ENCODE measurements around the gene RPL28.
"Not testable (repeated sequence)": the region's sequence is repeated elsewhere in the genome, so short reads cannot be mapped to it uniquely, and the experiment has no call there.

Gene RPL28

DNA sequence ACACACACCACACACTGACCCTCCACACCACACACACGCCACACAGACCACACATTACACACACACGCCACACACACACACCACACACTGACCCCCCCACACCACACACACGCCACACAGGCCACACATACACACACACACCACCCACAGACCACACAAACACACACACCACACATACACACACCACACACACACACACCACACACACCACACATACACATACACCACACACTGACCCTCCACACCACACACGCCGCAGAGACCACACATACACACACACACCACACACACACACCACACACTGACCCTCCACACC lies 62.4 kb downstream of the RPL28 start:
- not testable (repeated sequence) for H3K27ac ChIP-seq (ENCODE audit: low read depth, low read length); H2BK5ac ChIP-seq (ENCODE audit: low read depth, low read length, poor library complexity); H3K9ac ChIP-seq (ENCODE audit: low read length); H4K12ac ChIP-seq (ENCODE audit: low read depth, low read length); H3K4me2 ChIP-seq (ENCODE audit: low read length); H2AK5ac ChIP-seq (ENCODE audit: low read length); H3K79me1 ChIP-seq (ENCODE audit: low read length); H2AFZ ChIP-seq (ENCODE audit: insufficient read depth, low read length, poor library complexity); H3K14ac ChIP-seq (ENCODE audit: low read length); H2BK12ac ChIP-seq (ENCODE audit: low read length); DNase-seq; H3K18ac ChIP-seq (ENCODE audit: low read length); H4K91ac ChIP-seq (ENCODE audit: low read depth, low read length); H3K23ac ChIP-seq (ENCODE audit: low read length); H3K4me1 ChIP-seq (ENCODE audit: control insufficient read depth in 1 of 2, insufficient read depth in 2 of 2, low read length in 2 of 2); H3K79me2 ChIP-seq (ENCODE audit: control insufficient read depth, insufficient read depth, low read length, poor library complexity); H4K8ac ChIP-seq (ENCODE audit: low read depth, low read length); H3K4ac ChIP-seq (ENCODE audit: low read depth, low read length); H3K36me3 ChIP-seq (ENCODE audit: control insufficient read depth in 1 of 2, insufficient read depth in 2 of 2, low read length in 2 of 2); H2BK120ac ChIP-seq (ENCODE audit: insufficient read depth, low read length, poor library complexity)
- peak overlapping the region; percentile 58 for H3K4me3 ChIP-seq (ENCODE audit: low read depth, low read length)
- WGBS (ENCODE audit: extremely low coverage, insufficient coverage, insufficient read length), result no CpG with 5 or more reads among the region's 5 CpGs
- peaks cover 23% of the 10 kb centered on the region for H3K9me3 ChIP-seq (ENCODE audit: insufficient read depth, low read depth, low read length)
- H3K27me3 ChIP-seq (ENCODE audit: insufficient read depth, low read length), result peaks cover 43% of the 10 kb centered on the region

DNA sequence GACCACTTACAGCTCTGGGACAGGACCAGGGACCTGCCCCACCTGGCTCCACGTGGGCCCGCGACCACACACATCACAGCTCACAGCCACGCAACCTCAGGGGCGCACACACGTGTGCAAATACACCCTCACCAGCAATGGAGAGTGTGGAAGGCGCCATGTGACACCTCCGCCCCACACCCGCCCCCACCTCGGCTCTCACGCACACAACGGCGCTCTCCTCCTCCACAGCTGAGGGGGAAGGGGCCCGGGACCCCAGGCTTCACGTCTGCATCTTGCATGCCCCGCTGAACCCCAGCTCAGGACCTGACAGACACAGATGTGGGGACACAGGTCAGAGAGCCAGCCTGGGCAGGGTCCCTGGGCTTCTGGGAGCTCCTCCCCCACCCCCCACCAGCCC lies 63.7 kb downstream of the RPL28 start:
- no peak for DNase-seq
- H4K12ac ChIP-seq (ENCODE audit: low read depth, low read length), result no peak overlapping the region
- H3K27ac ChIP-seq (ENCODE audit: low read depth, low read length), result no peak overlapping the region
- WGBS (ENCODE audit: extremely low coverage, insufficient coverage, insufficient read length), result no CpG with 5 or more reads among the region's 16 CpGs
- no peak overlapping the region for H3K14ac ChIP-seq (ENCODE audit: low read length)
- no peak overlapping the region for H2AFZ ChIP-seq (ENCODE audit: insufficient read depth, low read length, poor library complexity)
- no peak overlapping the region for H3K23ac ChIP-seq (ENCODE audit: low read length)
- no peak overlapping the region for H4K8ac ChIP-seq (ENCODE audit: low read depth, low read length)
- H3K27me3 ChIP-seq (ENCODE audit: insufficient read depth, low read length), result peaks cover 31% of the 10 kb centered on the region
- H3K9me3 ChIP-seq (ENCODE audit: insufficient read depth, low read depth, low read length), result peaks cover 23% of the 10 kb centered on the region
- H3K4me1 ChIP-seq (ENCODE audit: control insufficient read depth in 1 of 2, insufficient read depth in 2 of 2, low read length in 2 of 2), result peaks cover 0 to 3% of the 10 kb centered on the region in 2 experiments
- no peak overlapping the region for H3K4me2 ChIP-seq (ENCODE audit: low read length)
- H2AK5ac ChIP-seq (ENCODE audit: low read length), result no peak overlapping the region
- no peak overlapping the region for H2BK120ac ChIP-seq (ENCODE audit: insufficient read depth, low read length, poor library complexity)
- no peak overlapping the region for H2BK5ac ChIP-seq (ENCODE audit: low read depth, low read length, poor library complexity)
- H2BK12ac ChIP-seq (ENCODE audit: low read length), result no peak overlapping the region
- no peaks in the 10 kb centered on the region for H3K79me1 ChIP-seq (ENCODE audit: low read length)
- H3K79me2 ChIP-seq (ENCODE audit: control insufficient read depth, insufficient read depth, low read length, poor library complexity), result no peaks in the 10 kb centered on the region
- no peak overlapping the region for H3K18ac ChIP-seq (ENCODE audit: low read length)
- no peak overlapping the region for H3K4ac ChIP-seq (ENCODE audit: low read depth, low read length)
- H3K9ac ChIP-seq (ENCODE audit: low read length), result no peak overlapping the region
- no peaks in the 10 kb centered on the region for H3K36me3 ChIP-seq (ENCODE audit: control insufficient read depth in 1 of 2, insufficient read depth in 2 of 2, low read length in 2 of 2)
- no peak overlapping the region for H4K91ac ChIP-seq (ENCODE audit: low read depth, low read length)
- no peak overlapping the region for H3K4me3 ChIP-seq (ENCODE audit: low read depth, low read length)

DNA sequence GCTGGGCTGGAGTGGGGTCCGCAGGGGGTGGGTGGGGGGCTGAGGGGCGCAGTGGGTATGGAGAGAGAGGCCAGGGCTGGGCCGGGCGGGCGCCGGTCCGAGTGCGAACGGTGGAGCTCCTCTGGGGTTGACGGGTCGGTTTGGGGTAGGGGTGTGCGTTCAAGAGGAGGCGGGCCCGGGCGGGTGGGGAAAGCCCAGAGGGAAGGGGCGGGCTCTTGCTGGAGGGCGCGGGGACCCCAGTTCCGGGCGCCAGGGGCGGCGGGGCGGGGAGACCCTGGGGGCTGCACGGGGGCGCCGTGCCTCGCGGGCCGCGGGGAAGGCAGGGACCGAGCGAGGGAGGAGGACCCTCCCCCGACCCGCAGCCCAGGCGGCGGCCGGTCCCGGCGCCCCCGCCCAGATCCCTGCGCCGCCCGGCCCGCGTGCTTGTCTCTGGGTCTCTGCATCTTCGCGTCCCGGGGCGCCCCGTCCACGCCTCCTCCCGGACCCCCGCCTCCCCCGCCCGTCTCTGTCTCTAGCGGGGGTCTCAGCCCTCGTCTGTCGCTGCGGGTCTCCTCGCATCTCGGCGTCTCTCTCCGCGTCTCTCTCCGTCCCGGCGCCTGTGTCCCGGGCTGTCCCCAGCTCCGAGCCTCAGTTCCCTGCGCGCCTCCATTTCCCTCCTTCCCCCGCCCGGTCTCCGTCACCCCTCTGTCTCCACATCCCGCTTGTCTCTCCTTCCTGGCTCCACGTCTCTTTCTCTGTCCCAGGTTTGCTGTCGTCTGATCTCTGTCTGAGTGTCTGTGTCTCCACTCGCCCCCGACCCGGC lies 65.6 kb downstream of the RPL28 start:
- H3K4ac ChIP-seq (ENCODE audit: low read depth, low read length), result no peak overlapping the region
- H3K4me1 ChIP-seq (ENCODE audit: control insufficient read depth in 1 of 2, insufficient read depth in 2 of 2, low read length in 2 of 2), result peaks cover 0 to 3% of the 10 kb centered on the region in 2 experiments
- H2AFZ ChIP-seq (ENCODE audit: insufficient read depth, low read length, poor library complexity), result no peak overlapping the region
- no peak overlapping the region for H3K9ac ChIP-seq (ENCODE audit: low read length)
- no peak overlapping the region for H4K12ac ChIP-seq (ENCODE audit: low read depth, low read length)
- H2BK5ac ChIP-seq (ENCODE audit: low read depth, low read length, poor library complexity), result no peak overlapping the region
- no peak overlapping the region for H2AK5ac ChIP-seq (ENCODE audit: low read length)
- peaks cover 0 to 5% of the 10 kb centered on the region in 2 experiments for H3K36me3 ChIP-seq (ENCODE audit: control insufficient read depth in 1 of 2, insufficient read depth in 2 of 2, low read length in 2 of 2)
- H3K14ac ChIP-seq (ENCODE audit: low read length), result no peak overlapping the region
- no peak overlapping the region for H3K23ac ChIP-seq (ENCODE audit: low read length)
- no peak overlapping the region for H4K8ac ChIP-seq (ENCODE audit: low read depth, low read length)
- H3K79me1 ChIP-seq (ENCODE audit: low read length), result no peaks in the 10 kb centered on the region
- DNase-seq, result no peak
- no peak overlapping the region for H2BK12ac ChIP-seq (ENCODE audit: low read length)
- no peak overlapping the region for H3K4me3 ChIP-seq (ENCODE audit: low read depth, low read length)
- H2BK120ac ChIP-seq (ENCODE audit: insufficient read depth, low read length, poor library complexity), result no peak overlapping the region
- no peak overlapping the region for H3K18ac ChIP-seq (ENCODE audit: low read length)
- H3K4me2 ChIP-seq (ENCODE audit: low read length), result no peak overlapping the region
- peaks cover 30% of the 10 kb centered on the region for H3K27me3 ChIP-seq (ENCODE audit: insufficient read depth, low read length)
- no peak overlapping the region for H4K91ac ChIP-seq (ENCODE audit: low read depth, low read length)
- no CpG with 5 or more reads among the region's 80 CpGs for WGBS (ENCODE audit: extremely low coverage, insufficient coverage, insufficient read length)
- no peaks in the 10 kb centered on the region for H3K79me2 ChIP-seq (ENCODE audit: control insufficient read depth, insufficient read depth, low read length, poor library complexity)
- H3K9me3 ChIP-seq (ENCODE audit: insufficient read depth, low read depth, low read length), result peaks cover 20% of the 10 kb centered on the region
- no peak overlapping the region for H3K27ac ChIP-seq (ENCODE audit: low read depth, low read length)

DNA sequence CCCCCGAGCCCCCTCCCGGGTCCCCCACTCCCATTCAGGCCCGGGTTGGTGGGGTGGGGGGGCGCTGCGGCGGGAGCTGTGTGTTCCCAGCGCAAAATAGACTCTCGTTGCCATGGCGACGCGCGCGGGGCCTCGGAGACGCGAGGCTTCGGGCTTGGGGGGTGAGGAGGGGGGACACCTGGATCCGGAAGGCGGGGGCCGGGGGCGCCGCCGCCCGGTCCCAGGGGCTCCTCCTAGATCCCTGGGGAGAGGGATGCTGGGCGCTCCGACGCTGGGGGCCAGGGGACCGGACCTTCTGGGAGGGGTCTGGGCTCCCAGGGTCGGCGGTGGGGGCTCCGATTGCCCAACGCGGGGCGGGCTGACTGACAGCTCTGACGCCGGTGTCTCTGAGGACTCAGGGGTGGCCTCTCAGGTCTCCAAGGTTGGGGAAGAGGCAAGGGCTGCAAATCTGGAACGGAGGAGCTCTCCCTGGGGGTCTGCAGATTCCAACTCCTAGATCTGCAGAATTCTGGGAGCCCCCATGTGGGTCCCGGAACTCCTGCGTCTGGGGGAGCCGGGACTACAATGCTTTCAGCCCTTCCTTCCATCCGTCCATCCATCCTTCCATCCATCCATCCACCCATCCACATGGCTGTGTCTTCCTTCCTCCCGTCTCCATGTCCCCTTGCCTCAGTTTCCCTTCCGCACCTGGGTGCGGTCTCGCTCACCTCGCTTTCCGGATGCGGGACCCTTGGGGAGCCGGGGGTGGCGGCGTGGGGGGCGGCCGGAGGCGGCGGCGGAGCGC lies 66.4 kb downstream of the RPL28 start:
- peaks cover 30% of the 10 kb centered on the region for H3K27me3 ChIP-seq (ENCODE audit: insufficient read depth, low read length)
- no peaks in the 10 kb centered on the region for H3K79me1 ChIP-seq (ENCODE audit: low read length)
- H3K36me3 ChIP-seq (ENCODE audit: control insufficient read depth in 1 of 2, insufficient read depth in 2 of 2, low read length in 2 of 2), result peaks cover 0 to 5% of the 10 kb centered on the region in 2 experiments
- no peak overlapping the region for H3K9ac ChIP-seq (ENCODE audit: low read length)
- no peak overlapping the region for H3K4me3 ChIP-seq (ENCODE audit: low read depth, low read length)
- no peak overlapping the region for H3K4ac ChIP-seq (ENCODE audit: low read depth, low read length)
- no peaks in the 10 kb centered on the region for H3K79me2 ChIP-seq (ENCODE audit: control insufficient read depth, insufficient read depth, low read length, poor library complexity)
- no peak for DNase-seq
- H2AFZ ChIP-seq (ENCODE audit: insufficient read depth, low read length, poor library complexity), result no peak overlapping the region
- H3K23ac ChIP-seq (ENCODE audit: low read length), result no peak overlapping the region
- H2AK5ac ChIP-seq (ENCODE audit: low read length), result no peak overlapping the region
- H2BK5ac ChIP-seq (ENCODE audit: low read depth, low read length, poor library complexity), result no peak overlapping the region
- H3K4me2 ChIP-seq (ENCODE audit: low read length), result peak overlapping the region; percentile 13
- no CpG with 5 or more reads among the region's 57 CpGs for WGBS (ENCODE audit: extremely low coverage, insufficient coverage, insufficient read length)
- H3K4me1 ChIP-seq (ENCODE audit: control insufficient read depth in 1 of 2, insufficient read depth in 2 of 2, low read length in 2 of 2), result peaks cover 0 to 3% of the 10 kb centered on the region in 2 experiments
- no peak overlapping the region for H4K12ac ChIP-seq (ENCODE audit: low read depth, low read length)
- H3K27ac ChIP-seq (ENCODE audit: low read depth, low read length), result no peak overlapping the region
- no peak overlapping the region for H4K91ac ChIP-seq (ENCODE audit: low read depth, low read length)
- no peak overlapping the region for H3K14ac ChIP-seq (ENCODE audit: low read length)
- H4K8ac ChIP-seq (ENCODE audit: low read depth, low read length), result no peak overlapping the region
- no peak overlapping the region for H3K18ac ChIP-seq (ENCODE audit: low read length)
- no peak overlapping the region for H2BK120ac ChIP-seq (ENCODE audit: insufficient read depth, low read length, poor library complexity)
- peaks cover 20% of the 10 kb centered on the region for H3K9me3 ChIP-seq (ENCODE audit: insufficient read depth, low read depth, low read length)
- H2BK12ac ChIP-seq (ENCODE audit: low read length), result no peak overlapping the region
